Mucosa of gallbladder (tissue), 1 donor: ENCODE data around the gene CNDP2. TPM values are rescaled to one million over a fixed set of nuclear protein-coding genes. Genes with fewer than 3 reads are reported as not detected.
"Not testable (repeated sequence)": the region's sequence is repeated elsewhere in the genome, so short reads cannot be mapped to it uniquely, and the experiment has no call there.

ENCODE experiments used
- DNase-seq: peaks from one replicate; pipeline ENCODE4 v3.0.0-alpha.2; 2020; ENCODE audit warnings: low spot score
- total RNA-seq: library from RNA; stranded (reverse); gene quantifications from one replicate; pipeline ENCODE4 v1.2.1, GENCODE V29; 2021
- donor health status: DM: no; HTN: no; CAD: no.

CNDP2 gene
- total RNA-seq, 1 donor from 2014 or later, result 389 TPM

- no peak for DNase-seq
Measured at GRCh38 chr18:74534981-74535649, 39.0 kb downstream of the CNDP2 start.

- no peak for DNase-seq
Measured at GRCh38 chr18:74539289-74539688, 43.1 kb downstream of the CNDP2 start.

- no peak for DNase-seq
Measured at GRCh38 chr18:74540652-74541421, 44.7 kb downstream of the CNDP2 start.

- peak; percentile 53 for DNase-seq
Measured at GRCh38 chr18:74541703-74542555, 45.8 kb downstream of the CNDP2 start.

- DNase-seq, result no peak
Measured at GRCh38 chr18:74544898-74545297, 48.7 kb downstream of the CNDP2 start.

- DNase-seq, result no peak
Measured at GRCh38 chr18:74546007-74546406, 49.8 kb downstream of the CNDP2 start.

GRCh38 chr18:74546751-74547530 lies 50.8 kb downstream of the CNDP2 start:
- no peak for DNase-seq

- DNase-seq, result no peak
Measured at GRCh38 chr18:74547860-74548259, 51.7 kb downstream of the CNDP2 start.

GRCh38 chr18:74549591-74550104 lies 53.5 kb downstream of the CNDP2 start:
- DNase-seq, result no peak

GRCh38 chr18:74550886-74551285 lies 54.7 kb downstream of the CNDP2 start:
- no peak for DNase-seq

GRCh38 chr18:74551452-74551851 lies 55.3 kb downstream of the CNDP2 start:
- DNase-seq, result no peak

GRCh38 chr18:74551936-74552555 lies 55.9 kb downstream of the CNDP2 start:
- DNase-seq, result peak; percentile 93

- peak; percentile 76 for DNase-seq
Measured at GRCh38 chr18:74556126-74556525, 60.0 kb downstream of the CNDP2 start.

GRCh38 chr18:74558096-74558495 lies 61.9 kb downstream of the CNDP2 start:
- DNase-seq, result no peak

- DNase-seq, result no peak
Measured at GRCh38 chr18:74562131-74562730, 66.1 kb downstream of the CNDP2 start.

GRCh38 chr18:74562775-74563174 lies 66.6 kb downstream of the CNDP2 start:
- DNase-seq, result no peak

GRCh38 chr18:74563999-74564398 lies 67.8 kb downstream of the CNDP2 start:
- no peak for DNase-seq

- DNase-seq, result not testable (repeated sequence)
Measured at GRCh38 chr18:74565164-74565563, 69.0 kb downstream of the CNDP2 start.

GRCh38 chr18:74565993-74566392 lies 69.8 kb downstream of the CNDP2 start:
- DNase-seq, result not testable (repeated sequence)

GRCh38 chr18:74567822-74568221 lies 71.7 kb downstream of the CNDP2 start:
- no peak for DNase-seq
